Stomach (tissue), 9 donors: ENCODE results near the gene CHCHD6. TPM values are rescaled to one million over a fixed set of nuclear protein-coding genes. Genes with fewer than 3 reads are reported as not detected.

Experiments
- DNase-seq, 2 donors: peaks; one replicate each; pipeline versions ENCODE4 v3.0.0 to v3.0.0-alpha.2; 2013 to 2019
- H3K27ac ChIP-seq, 5 donors: fragments of 200-600 bp in 4 of 5; sonication (generic) in 4 of 5; one replicate each; pipeline ENCODE4 v1.5.1; 2013 to 2019; ENCODE audit warnings: mild to moderate bottlenecking in 1 of 5, moderate library complexity in 1 of 5
- H3K27me3 ChIP-seq, 3 donors: fragments of 200-600 bp; sonication (generic); one replicate each; pipeline ENCODE4 v1.5.1; 2017 to 2019; ENCODE audit warnings: mixed run types in 1 of 3
- H3K36me3 ChIP-seq, 4 donors: fragments of 200-600 bp; sonication (generic); 1 replicate in 3 of 4; 2 replicates in 1 of 4; pipeline ENCODE4 v1.5.1; 2016 to 2019
- H3K4me1 ChIP-seq, 4 donors: fragments of 200-600 bp; sonication (generic); one replicate each; pipeline ENCODE4 v1.5.1; 2016 to 2019
- H3K4me3 ChIP-seq, 4 donors: fragments of 200-600 bp; sonication (generic) in 3 of 4; one replicate each; pipeline ENCODE4 v1.5.1; 2016 to 2019; ENCODE audit warnings: mild to moderate bottlenecking in 1 of 4
- H3K9me3 ChIP-seq, 4 donors: fragments of 200-600 bp; sonication (generic); one replicate each; pipeline ENCODE4 v1.5.1; 2016 to 2019
- CTCF ChIP-seq, 7 experiments: fragments of 450-650 bp in 4 of 7; fragments of 200-600 bp in 3 of 7; sonication (generic) in 3 of 7; IDR thresholded peaks; one replicate each; pipeline ENCODE4 v1.5.1; 2016 to 2019; ENCODE audit warnings: antibody characterized with exemption in 7 of 7, control low read depth in 2 of 7, mild to moderate bottlenecking in 1 of 7
- EP300 ChIP-seq: sonication (generic); formaldehyde crosslinking; IDR thresholded peaks from one replicate; pipeline ENCODE4 v1.6.1; 2017; ENCODE audit warnings: antibody characterized with exemption
- POLR2A ChIP-seq, 4 donors: fragments of 450-650 bp; IDR thresholded peaks; one replicate each; pipeline ENCODE4 v1.6.1; 2016; ENCODE audit warnings: antibody characterized with exemption in 4 of 4, control low read depth in 2 of 4, mild to moderate bottlenecking in 1 of 4, moderate library complexity in 1 of 4
- POLR2AphosphoS5 ChIP-seq, 3 donors: sonication (generic); formaldehyde crosslinking; IDR thresholded peaks; one replicate each; pipeline ENCODE4 v1.6.1; 2016; ENCODE audit warnings: antibody characterized with exemption in 3 of 3
- WGBS, 5 donors: extraction: QIAGEN DNeasy Blood & Tissue Kit in 3 of 5; methylation state at CpG; one replicate each; pipeline versions ENCODE4 v1.1.5 to v1.1.7; 2013 to 2018; 5-methylcytosine and 5-hydroxymethylcytosine counted together
- intact Hi-C: fragments of 100-400 bp; cut with DNase I; formaldehyde crosslinking; loops from one replicate; pipeline ENCODE4 v1.15.1; 2023; ENCODE audit warnings: low total_unique reads
- polyA plus RNA-seq, 3 donors: library from polyadenylated mRNA; stranded (reverse); fragments of 200-250 nt; gene quantifications; one replicate each; pipeline ENCODE4 v1.2.3, GENCODE V29; 2013
- total RNA-seq, 5 donors: library from RNA; depleted of rRNA; stranded (reverse); fragments of >200 nt; gene quantifications; one replicate each; pipeline versions ENCODE4 v1.1.0 to v1.2.3, GENCODE V29; 2014 to 2016
- donor health status: healthy with polysubstance abuse.
- donor health status: Bipolar disorder and iron deficiency.
- donor health status: healthy.

The CHCHD6 gene
- total and polyA plus RNA-seq, 8 donors = 4.0 to 40.8 (median 11.9) TPM; not detected in 1

GRCh38 chr3:126970921-126971320, 266.9 kb downstream of the CHCHD6 start:
- DNase-seq = no peak
- intact Hi-C loops = no loop called here
- Histone ChIP-seq H3K27me3 (peaks cover 0 to 21% (median 0%) of the 10 kb centered on the region in 3 donors), H3K36me3 (no peaks in the 10 kb centered on the region), H3K9me3 (peaks cover 9 to 18% (median 13%) of the 10 kb centered on the region in 4 donors), H3K27ac (no peak overlapping the region), H3K4me3 (no peak overlapping the region), H3K4me1 (no peaks in the 10 kb centered on the region)
- no peak for TF ChIP-seq CTCF (IDR thresholded peaks at IDR 0.05)
- no peak for TF ChIP-seq POLR2A (IDR thresholded peaks at IDR 0.05)
- no peak for TF ChIP-seq EP300
- no peak for TF ChIP-seq POLR2AphosphoS5 (IDR thresholded peaks at IDR 0.05)
- 85 to 88% (median 86%) methylated on average over 5 of the region's 5 CpGs for WGBS, 5 donors

- Histone ChIP-seq H3K36me3 (no peaks in the 10 kb centered on the region), H3K4me3 (no peak overlapping the region), H3K9me3 (peaks cover 9 to 18% (median 13%) of the 10 kb centered on the region in 4 donors), H3K4me1 (no peaks in the 10 kb centered on the region), H3K27ac (peak overlapping the region in 2 of 5 donors; percentile 39 to 42), H3K27me3 (peaks cover 0 to 21% (median 0%) of the 10 kb centered on the region in 3 donors)
- 34 to 53% (median 42%) methylated on average over 13 of the region's 13 CpGs for WGBS, 5 donors
- peak; percentile 38 to 52 for DNase-seq
- TF ChIP-seq CTCF (IDR thresholded peaks at IDR 0.05) = no peak
- no peak for TF ChIP-seq EP300
- TF ChIP-seq POLR2A (IDR thresholded peaks at IDR 0.05) = no peak
- TF ChIP-seq POLR2AphosphoS5 (IDR thresholded peaks at IDR 0.05) = no peak
- intact Hi-C loops = no loop called here
Measured at GRCh38 chr3:126971891-126972351, 267.9 kb downstream of the CHCHD6 start.

GRCh38 chr3:126972866-126973265, 268.8 kb downstream of the CHCHD6 start:
- 80 to 83% (median 81%) methylated on average over 3 to 5 of the region's 5 CpGs for WGBS, 5 donors
- no peak for TF ChIP-seq POLR2A (IDR thresholded peaks at IDR 0.05)
- no peak for TF ChIP-seq EP300
- no peak for TF ChIP-seq POLR2AphosphoS5 (IDR thresholded peaks at IDR 0.05)
- no peak for TF ChIP-seq CTCF (IDR thresholded peaks at IDR 0.05)
- no peak overlapping the region for H3K4me3 ChIP-seq
- H3K4me1 ChIP-seq = no peaks in the 10 kb centered on the region
- DNase-seq = no peak
- no peaks in the 10 kb centered on the region for H3K36me3 ChIP-seq
- H3K9me3 ChIP-seq = peaks cover 9 to 18% (median 13%) of the 10 kb centered on the region in 4 donors
- peaks cover 0 to 21% (median 0%) of the 10 kb centered on the region in 3 donors for H3K27me3 ChIP-seq
- intact Hi-C loops = no loop called here
- H3K27ac ChIP-seq = no peak overlapping the region

- Histone ChIP-seq H3K4me3 (no peak overlapping the region), H3K36me3 (no peaks in the 10 kb centered on the region), H3K4me1 (no peaks in the 10 kb centered on the region), H3K27me3 (peaks cover 0 to 27% (median 0%) of the 10 kb centered on the region in 3 donors), H3K9me3 (peaks cover 9 to 18% (median 13%) of the 10 kb centered on the region in 4 donors), H3K27ac (no peak overlapping the region)
- DNase-seq = no peak
- TF ChIP-seq POLR2A (IDR thresholded peaks at IDR 0.05) (no peak), EP300 (no peak), CTCF (IDR thresholded peaks at IDR 0.05) (no peak), POLR2AphosphoS5 (IDR thresholded peaks at IDR 0.05) (no peak)
- WGBS, 5 donors = 79 to 100% (median 89%) methylated on average over 1 of the region's 1 CpG
- intact Hi-C loops = no loop called here
Measured at GRCh38 chr3:126973814-126974213, 269.8 kb downstream of the CHCHD6 start.
